HG03135 (cell line): Measurements from ENCODE around the gene PGAM4.
"Not testable (repeated sequence)": the region's sequence is repeated elsewhere in the genome, so short reads cannot be mapped to it uniquely, and the experiment has no call there.

ENCODE experiments used
- ATAC-seq: cut with Tn5 transposase; IDR thresholded peaks from one replicate; pipeline ENCODE4 v1.9.1; 2021; ENCODE audit warnings: mild to moderate bottlenecking, moderate library complexity; ENCODE audit not compliant: unreplicated experiment

The PGAM4 gene

GRCh38 chrX:77930581-77930980 is 38.9 kb downstream of the PGAM4 start:
- ATAC-seq: no peak

- ATAC-seq: no peak
These were observed 43.7 kb downstream of the PGAM4 start for GRCh38 chrX:77925764-77926163.

GRCh38 chrX:77924320-77924859 is 45.0 kb downstream of the PGAM4 start:
- no peak for ATAC-seq

GRCh38 chrX:77922787-77923186 is 46.7 kb downstream of the PGAM4 start:
- ATAC-seq: no peak

GRCh38 chrX:77919370-77919769 is 50.1 kb downstream of the PGAM4 start:
- not testable (repeated sequence) for ATAC-seq

- no peak for ATAC-seq
These were observed 50.9 kb downstream of the PGAM4 start for GRCh38 chrX:77918568-77918967.
